Adrenal gland (tissue), 5 donors: ENCODE data around the gene STARD13.

ENCODE experiments used
- POLR2A ChIP-seq, 2 donors: fragments of 450-650 bp; IDR thresholded peaks; one replicate each; pipeline ENCODE4 v1.6.1; 2017; ENCODE audit warnings: antibody characterized with exemption in 2 of 2, mild to moderate bottlenecking in 2 of 2, moderate library complexity in 1 of 2
- TF ChIP-seq, protein P1 (sequence below), 6 experiments: fragments of 450-650 bp in 4 of 6; fragments of 200-600 bp in 2 of 6; sonication (generic) in 1 of 6; IDR thresholded peaks; 1 replicate in 5 of 6; 2 replicates in 1 of 6; pipeline versions ENCODE4 v1.5.1 to v1.8.0; 2016 to 2021; ENCODE audit warnings: antibody characterized with exemption in 6 of 6, mild to moderate bottlenecking in 2 of 6, moderate library complexity in 1 of 6
- donor health status: DM: no; HTN: no; CAD: no.

GRCh38 chr13:33202644-33203169, 82.8 kb downstream of the STARD13 start:
- TF ChIP-seq, protein P1, sequence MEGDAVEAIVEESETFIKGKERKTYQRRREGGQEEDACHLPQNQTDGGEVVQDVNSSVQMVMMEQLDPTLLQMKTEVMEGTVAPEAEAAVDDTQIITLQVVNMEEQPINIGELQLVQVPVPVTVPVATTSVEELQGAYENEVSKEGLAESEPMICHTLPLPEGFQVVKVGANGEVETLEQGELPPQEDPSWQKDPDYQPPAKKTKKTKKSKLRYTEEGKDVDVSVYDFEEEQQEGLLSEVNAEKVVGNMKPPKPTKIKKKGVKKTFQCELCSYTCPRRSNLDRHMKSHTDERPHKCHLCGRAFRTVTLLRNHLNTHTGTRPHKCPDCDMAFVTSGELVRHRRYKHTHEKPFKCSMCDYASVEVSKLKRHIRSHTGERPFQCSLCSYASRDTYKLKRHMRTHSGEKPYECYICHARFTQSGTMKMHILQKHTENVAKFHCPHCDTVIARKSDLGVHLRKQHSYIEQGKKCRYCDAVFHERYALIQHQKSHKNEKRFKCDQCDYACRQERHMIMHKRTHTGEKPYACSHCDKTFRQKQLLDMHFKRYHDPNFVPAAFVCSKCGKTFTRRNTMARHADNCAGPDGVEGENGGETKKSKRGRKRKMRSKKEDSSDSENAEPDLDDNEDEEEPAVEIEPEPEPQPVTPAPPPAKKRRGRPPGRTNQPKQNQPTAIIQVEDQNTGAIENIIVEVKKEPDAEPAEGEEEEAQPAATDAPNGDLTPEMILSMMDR (IDR thresholded peaks at IDR 0.05) = no peak
- TF ChIP-seq POLR2A (IDR thresholded peaks at IDR 0.05) = no peak
